ENCODE measurements around the gene THAP3. TPM values are rescaled to one million over a fixed set of nuclear protein-coding genes. Genes with fewer than 3 reads are reported as not detected.

THAP3 gene
- total RNA-seq, 1 donor from 2014 or later, result 23.7 TPM

- no peak for DNase-seq
These were observed 11.9 kb upstream of the THAP3 start for GRCh38 chr1:6612641-6613360.

- peak; percentile 99 for DNase-seq
These were observed 11.2 kb upstream of the THAP3 start, which contains the start of gene PHF13 for GRCh38 chr1:6613361-6614018. Gene PHF13, plus strand, starts transcription at chr1:6613731. Its CDS starts 336 bp downstream, at chr1:6614067.

- no peak for DNase-seq
These were observed 10.4 kb upstream of the THAP3 start for GRCh38 chr1:6614019-6614928.

- DNase-seq, result no peak
These were observed 9.5 kb upstream of the THAP3 start for GRCh38 chr1:6614929-6615785.

- no peak for DNase-seq
These were observed 5.6 kb upstream of the THAP3 start for GRCh38 chr1:6619045-6619444.

GRCh38 chr1:6621429-6622391 is 3.0 kb upstream of the THAP3 start:
- no peak for DNase-seq

- no peak for DNase-seq
These were observed 2.1 kb upstream of the THAP3 start for GRCh38 chr1:6622396-6623152.

- no peak for DNase-seq
These were observed 1.3 kb upstream of the THAP3 start for GRCh38 chr1:6623269-6623965.

GRCh38 chr1:6625584-6626149 is 999 bp downstream of the THAP3 start:
- no peak for DNase-seq

- DNase-seq, result no peak
These were observed 2.4 kb downstream of the THAP3 start for GRCh38 chr1:6627031-6627430.

GRCh38 chr1:6627841-6628545 is 3.3 kb downstream of the THAP3 start:
- no peak for DNase-seq

- no peak for DNase-seq
These were observed 4.4 kb downstream of the THAP3 start for GRCh38 chr1:6628971-6629479.

- no peak for DNase-seq
These were observed 5.4 kb downstream of the THAP3 start for GRCh38 chr1:6630027-6630426.

- no peak for DNase-seq
These were observed 6.4 kb downstream of the THAP3 start for GRCh38 chr1:6631058-6631457.

GRCh38 chr1:6632588-6633514 is 8.2 kb downstream of the THAP3 start:
- DNase-seq, result no peak

GRCh38 chr1:6634371-6635052 is 9.8 kb downstream of the THAP3 start:
- DNase-seq, result no peak
